Erythroblast (primary cell): ENCODE measurements around the gene C9orf78.

Experiments
- DNase-seq, 2 experiments: peaks; one replicate each; lab custom pipeline; 2025; lab: John Stamatoyannopoulos, UW
- GATA1 ChIP-seq: IDR thresholded peaks from 2 replicates; pipeline ENCODE4 v1.6.1; 2011; ENCODE audit warnings: low read depth, mild to moderate bottlenecking, control low read depth, low read length, moderate library complexity
- POLR2A ChIP-seq: IDR thresholded peaks from 2 replicates; pipeline ENCODE4 v1.6.1; 2011; ENCODE audit warnings: mild to moderate bottlenecking, low read length

C9orf78 gene, protein sequence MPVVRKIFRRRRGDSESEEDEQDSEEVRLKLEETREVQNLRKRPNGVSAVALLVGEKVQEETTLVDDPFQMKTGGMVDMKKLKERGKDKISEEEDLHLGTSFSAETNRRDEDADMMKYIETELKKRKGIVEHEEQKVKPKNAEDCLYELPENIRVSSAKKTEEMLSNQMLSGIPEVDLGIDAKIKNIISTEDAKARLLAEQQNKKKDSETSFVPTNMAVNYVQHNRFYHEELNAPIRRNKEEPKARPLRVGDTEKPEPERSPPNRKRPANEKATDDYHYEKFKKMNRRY

GRCh38 chr9:129835128-129835859 is at the start of gene C9orf78, which contains the start of gene USP20:
Gene C9orf78 (minus strand): TSS chr9:129835275. CDS start chr9:129835221, 54 bp downstream.
Gene USP20 (plus strand): TSS chr9:129835458. CDS start chr9:129852556, 17,098 bp downstream.
- TF ChIP-seq POLR2A (peak; percentile 98), GATA1 (no peak)
- peak; percentile 98 to 99 for DNase-seq

DNA sequence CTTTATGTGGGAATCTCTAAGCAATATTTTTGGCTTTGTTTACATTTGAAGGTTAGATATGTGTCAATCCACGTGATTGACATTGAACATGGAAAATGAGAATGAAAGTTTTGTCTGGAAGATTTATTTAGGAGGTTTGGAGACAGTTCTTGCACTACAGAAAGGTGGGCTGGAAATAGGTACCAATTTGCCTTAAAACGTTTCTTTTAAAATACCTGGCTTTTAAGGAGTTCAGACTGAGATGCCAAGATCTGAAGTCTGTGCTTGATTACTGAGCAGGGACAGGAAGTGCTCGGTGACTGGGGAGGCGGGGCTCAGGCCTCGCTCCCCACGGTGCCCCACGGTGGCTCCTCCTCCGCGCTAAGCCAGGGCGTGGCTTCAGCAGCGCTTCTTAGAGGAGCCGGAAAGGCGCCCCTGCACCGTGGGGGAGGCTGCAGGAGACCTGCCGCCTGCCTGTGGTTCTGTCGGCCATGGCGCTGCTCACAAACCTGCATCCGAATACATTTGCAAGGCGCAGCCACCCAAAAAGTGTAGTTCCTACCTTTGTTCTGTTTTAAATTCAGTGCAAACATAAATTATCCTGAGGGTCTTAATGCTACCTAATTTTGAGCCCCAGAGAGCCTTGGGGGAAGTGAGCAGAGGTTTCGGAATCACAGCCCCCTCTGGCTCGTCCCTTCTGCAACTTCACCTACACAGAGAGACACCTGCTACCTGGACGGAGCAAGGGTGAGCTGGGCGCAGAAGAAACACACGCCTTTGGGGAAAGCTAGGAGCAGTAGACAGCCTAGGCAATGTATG is 49.3 kb upstream of the C9orf78 start:
- peak; percentile 94 to 95 for DNase-seq
- TF ChIP-seq POLR2A (peak; percentile 91), GATA1 (no peak)

DNA sequence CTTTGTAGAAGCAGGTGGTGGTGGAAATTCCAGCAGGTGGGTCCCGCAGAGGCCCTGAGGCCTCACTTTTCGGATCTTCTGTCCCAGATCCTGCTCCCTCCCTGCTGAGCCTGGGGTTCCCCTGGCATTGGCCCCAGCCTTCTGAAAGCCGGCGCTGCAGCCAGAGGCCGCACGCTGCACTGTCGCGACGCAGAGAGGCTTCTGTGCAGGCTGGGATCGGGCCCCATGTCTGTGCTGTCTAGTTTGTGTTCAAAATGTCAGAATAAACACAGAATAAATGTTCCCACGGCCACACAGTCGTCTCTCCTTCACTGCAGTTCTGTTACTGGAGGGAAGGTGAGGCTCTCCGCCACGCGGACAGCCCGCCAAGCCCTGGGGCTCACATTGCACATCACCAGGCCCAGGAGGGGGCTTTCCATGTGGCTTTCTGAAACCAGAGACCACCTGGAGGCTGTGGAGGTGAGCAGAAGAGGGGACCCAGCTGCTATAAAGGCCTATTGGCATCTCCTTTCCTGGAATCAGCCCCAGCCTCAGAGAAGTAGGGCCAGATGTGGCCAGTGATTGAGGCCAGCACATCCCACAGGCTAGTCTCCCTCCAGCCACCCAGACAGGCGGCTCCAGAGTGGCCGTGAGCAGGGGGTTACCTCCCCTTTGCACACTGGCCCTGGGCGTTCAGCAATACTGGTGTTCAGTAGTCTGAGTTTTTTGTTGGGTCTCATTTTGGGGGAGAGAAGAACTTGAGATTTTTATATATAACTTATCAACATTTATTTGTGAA is 46.7 kb upstream of the C9orf78 start:
- TF ChIP-seq POLR2A = no peak
- no peak for TF ChIP-seq GATA1
- peak in 1 of 2 experiments; percentile 33 for DNase-seq

- TF ChIP-seq GATA1 (no peak), POLR2A (no peak)
- DNase-seq = no peak
These were observed 45.8 kb upstream of the C9orf78 start for GRCh38 chr9:129880654-129881546.

DNA sequence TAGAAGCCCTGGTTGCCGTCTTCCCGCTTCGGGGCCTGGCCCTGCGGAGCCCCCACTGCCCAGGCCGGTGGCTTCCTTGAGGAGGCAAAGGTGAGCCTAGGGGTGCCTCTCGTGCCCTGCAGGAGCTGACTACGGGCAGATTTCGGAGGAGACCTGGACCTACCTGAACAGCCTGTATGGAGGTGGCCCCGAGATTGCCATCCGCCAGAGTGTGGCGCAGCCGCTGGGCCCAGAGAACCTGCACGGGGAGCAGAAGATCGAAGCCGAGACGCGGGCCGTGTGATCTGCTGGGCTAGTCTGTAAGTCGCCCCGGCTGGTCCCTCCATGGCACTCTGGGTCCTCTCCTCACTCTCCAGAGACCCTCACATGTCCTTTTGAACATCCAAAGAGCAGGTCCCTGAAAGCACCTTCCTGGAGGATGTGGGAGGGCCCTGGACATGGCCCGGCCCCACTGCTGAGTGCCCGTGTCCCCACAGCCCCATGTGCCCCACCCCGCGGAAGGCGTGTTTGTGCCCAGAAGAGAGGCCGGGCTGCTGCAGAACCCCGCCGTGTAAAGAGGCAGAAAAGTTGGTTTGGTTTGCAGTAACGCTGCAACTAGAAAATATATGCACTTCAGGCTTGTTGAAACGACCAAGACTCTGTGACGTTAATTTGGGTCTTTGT is 45.0 kb upstream of the C9orf78 start:
- TF ChIP-seq GATA1 (no peak), POLR2A (no peak)
- no peak for DNase-seq

DNA sequence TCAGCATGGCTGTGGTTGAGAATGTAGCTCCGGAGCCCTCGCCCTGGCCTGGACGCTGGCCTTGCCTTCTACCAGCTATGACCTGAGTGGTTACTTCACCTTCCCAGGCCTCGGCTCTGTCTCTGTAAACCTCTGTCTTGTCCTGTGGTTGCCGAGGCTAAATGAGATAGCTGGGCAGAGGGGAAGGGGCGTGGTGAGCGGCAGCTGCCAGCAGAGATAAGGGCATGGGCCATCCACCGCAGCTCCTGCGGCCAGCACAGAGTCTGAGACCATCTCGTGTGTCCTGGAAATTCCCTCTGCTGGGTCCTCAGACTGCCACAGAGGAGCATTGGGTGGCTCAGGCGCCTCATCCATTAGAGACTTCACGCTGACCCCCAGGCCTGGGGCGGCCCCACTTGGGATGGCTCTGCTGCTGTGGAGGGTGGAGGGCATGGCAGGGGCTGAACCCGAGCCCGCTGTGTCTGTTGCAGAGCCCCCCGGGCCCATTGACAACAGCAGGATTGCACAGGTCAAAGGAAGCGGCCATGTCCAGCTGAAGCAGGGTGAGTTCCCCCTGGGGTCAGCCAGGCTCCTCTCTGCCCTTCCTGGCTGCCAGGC is 44.1 kb upstream of the C9orf78 start:
- DNase-seq = peak; percentile 97 to 99
- no peak for TF ChIP-seq GATA1
- TF ChIP-seq POLR2A = no peak

GRCh38 chr9:129878291-129878690 is 43.2 kb upstream of the C9orf78 start:
- no peak for TF ChIP-seq POLR2A
- TF ChIP-seq GATA1 = no peak
- no peak for DNase-seq

- DNase-seq = no peak
- TF ChIP-seq POLR2A (no peak), GATA1 (no peak)
These were observed 41.7 kb upstream of the C9orf78 start for GRCh38 chr9:129876815-129877214.

- TF ChIP-seq GATA1 = no peak
- TF ChIP-seq POLR2A = no peak
- no peak for DNase-seq
These were observed 40.8 kb upstream of the C9orf78 start for GRCh38 chr9:129875687-129876395.

DNA sequence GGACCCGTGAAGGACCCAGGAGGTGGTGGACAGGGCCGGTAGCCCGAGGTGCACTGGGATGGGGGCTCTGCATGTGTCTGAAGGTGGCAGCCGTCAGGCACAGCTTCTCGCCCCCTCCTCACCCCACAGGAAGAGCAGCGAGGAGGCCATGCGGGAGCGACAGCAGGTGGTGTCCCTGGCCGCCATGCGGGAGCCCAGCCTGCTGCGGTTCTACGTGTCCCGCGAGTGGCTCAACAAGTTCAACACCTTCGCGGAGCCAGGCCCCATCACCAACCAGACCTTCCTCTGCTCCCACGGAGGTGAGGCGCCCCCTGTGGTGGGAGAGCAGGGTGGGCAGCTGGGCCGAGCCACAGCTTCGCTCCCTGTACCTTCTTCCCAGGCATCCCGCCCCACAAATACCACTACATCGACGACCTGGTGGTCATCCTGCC is 40.1 kb upstream of the C9orf78 start:
- DNase-seq = peak in 1 of 2 experiments; percentile 22
- TF ChIP-seq POLR2A = no peak
- TF ChIP-seq GATA1 = no peak
